ENCODE data around the gene NDUFAF3.

GRCh38 chr3:49035281-49035680 lies 13.4 kb downstream of the NDUFAF3 start:
- TF ChIP-seq, protein P1, sequence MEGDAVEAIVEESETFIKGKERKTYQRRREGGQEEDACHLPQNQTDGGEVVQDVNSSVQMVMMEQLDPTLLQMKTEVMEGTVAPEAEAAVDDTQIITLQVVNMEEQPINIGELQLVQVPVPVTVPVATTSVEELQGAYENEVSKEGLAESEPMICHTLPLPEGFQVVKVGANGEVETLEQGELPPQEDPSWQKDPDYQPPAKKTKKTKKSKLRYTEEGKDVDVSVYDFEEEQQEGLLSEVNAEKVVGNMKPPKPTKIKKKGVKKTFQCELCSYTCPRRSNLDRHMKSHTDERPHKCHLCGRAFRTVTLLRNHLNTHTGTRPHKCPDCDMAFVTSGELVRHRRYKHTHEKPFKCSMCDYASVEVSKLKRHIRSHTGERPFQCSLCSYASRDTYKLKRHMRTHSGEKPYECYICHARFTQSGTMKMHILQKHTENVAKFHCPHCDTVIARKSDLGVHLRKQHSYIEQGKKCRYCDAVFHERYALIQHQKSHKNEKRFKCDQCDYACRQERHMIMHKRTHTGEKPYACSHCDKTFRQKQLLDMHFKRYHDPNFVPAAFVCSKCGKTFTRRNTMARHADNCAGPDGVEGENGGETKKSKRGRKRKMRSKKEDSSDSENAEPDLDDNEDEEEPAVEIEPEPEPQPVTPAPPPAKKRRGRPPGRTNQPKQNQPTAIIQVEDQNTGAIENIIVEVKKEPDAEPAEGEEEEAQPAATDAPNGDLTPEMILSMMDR (IDR thresholded peaks at IDR 0.05), result no peak
- TF ChIP-seq POLR2A (IDR thresholded peaks at IDR 0.05), result no peak
